ENCODE data around the gene EVA1A.

The EVA1A gene, protein sequence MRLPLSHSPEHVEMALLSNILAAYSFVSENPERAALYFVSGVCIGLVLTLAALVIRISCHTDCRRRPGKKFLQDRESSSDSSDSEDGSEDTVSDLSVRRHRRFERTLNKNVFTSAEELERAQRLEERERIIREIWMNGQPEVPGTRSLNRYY

DNA sequence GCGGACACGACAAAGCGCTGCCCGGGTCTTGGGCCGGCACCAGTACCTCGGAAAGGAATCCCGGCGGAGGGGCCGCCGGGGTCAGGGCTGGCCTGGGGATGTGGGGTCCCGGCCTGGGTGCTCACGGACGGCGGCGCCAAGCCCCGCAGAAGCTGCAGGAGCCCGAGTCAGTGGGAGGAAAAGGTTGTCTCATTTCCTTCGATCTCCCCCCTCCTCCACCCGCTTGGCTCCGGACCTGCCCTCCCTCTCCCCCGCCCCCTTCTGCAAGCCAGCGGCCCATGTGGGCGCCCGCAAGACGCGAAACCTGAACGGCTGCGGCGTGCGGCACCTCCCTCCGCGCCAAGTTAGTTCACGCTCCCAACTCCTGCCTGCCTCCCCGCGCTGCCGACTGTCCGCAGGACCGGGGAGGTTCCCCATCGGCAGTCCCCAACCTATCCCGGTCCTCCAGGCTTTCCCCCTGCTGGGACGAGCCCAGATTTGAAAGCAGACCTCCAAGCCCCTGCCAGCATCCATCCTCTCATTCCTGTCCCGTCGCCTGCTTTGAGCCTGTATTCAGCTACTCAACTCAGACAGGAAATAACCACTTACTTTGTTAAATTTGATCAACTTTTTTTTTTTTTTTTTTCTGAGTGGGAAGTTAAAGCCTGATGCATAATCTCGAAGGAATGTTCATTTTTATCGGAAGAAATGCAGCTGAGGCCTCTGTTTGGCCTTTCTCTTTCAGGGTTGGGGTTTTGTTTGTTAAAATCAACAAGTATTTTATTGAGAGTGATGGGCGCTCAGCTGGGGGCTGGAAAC, at the start of gene EVA1A:
Gene EVA1A (minus strand): TSS at position 172 of the 798 bp plus-strand sequence. CDS start 42,799 bp downstream, outside the sequence.
- in situ Hi-C loops (cut with MboI; ENCODE audit: low sequenced_read_pairs), result no loop called here

DNA sequence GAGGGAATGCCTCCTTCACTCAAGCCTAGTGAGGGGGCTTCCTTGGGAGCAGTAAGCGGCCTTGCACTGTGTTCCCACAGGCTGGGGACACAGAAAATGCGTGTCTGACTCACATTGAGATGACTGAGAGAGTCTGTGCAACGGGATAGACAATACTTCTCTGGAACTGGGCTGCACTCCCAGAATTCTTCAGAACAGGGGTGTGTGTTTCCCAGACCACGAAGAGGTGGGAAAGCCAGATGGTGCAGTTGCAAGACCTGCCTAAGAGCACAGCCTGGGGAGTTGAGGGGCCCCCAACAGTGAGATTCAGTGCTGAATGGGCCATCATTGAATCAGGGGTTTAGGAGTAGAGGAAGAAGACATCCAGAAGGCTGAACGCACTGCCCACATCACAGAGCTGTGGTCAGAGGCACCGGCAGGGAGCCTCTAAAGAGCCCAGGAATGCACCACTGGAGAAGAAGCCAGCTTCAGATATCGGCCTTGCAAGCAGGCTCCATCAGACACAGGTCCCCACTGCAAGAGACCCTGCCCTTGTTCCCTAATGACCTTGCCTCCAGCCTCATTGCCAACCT, 49.3 kb upstream of the EVA1A start:
- in situ Hi-C loops (cut with MboI; ENCODE audit: low sequenced_read_pairs), result loop anchor here (25.0 kb wide), 1 partner anchor 698 kb away; no protein-coding TSS in a partner anchor

DNA sequence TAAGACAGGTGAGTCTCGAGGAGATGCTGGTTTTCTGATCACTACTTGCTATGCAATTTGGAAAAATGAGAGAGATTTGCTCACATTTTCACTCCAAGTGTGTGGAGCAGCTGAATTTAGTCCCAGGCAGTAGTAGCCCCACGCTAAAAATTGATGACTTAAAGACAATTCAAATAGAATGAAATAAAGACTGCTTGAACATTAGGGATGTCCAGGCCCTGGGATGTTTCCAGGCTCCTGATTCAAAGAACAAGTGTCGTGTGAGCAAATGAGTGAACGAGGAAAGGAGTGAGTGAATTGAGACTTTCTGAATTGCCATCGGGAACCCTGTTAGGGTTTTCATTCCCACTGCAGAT, 48.6 kb upstream of the EVA1A start:
- in situ Hi-C loops (cut with MboI; ENCODE audit: low sequenced_read_pairs), result loop anchor here (25.0 kb wide), 1 partner anchor 697 kb away; no protein-coding TSS in a partner anchor

DNA sequence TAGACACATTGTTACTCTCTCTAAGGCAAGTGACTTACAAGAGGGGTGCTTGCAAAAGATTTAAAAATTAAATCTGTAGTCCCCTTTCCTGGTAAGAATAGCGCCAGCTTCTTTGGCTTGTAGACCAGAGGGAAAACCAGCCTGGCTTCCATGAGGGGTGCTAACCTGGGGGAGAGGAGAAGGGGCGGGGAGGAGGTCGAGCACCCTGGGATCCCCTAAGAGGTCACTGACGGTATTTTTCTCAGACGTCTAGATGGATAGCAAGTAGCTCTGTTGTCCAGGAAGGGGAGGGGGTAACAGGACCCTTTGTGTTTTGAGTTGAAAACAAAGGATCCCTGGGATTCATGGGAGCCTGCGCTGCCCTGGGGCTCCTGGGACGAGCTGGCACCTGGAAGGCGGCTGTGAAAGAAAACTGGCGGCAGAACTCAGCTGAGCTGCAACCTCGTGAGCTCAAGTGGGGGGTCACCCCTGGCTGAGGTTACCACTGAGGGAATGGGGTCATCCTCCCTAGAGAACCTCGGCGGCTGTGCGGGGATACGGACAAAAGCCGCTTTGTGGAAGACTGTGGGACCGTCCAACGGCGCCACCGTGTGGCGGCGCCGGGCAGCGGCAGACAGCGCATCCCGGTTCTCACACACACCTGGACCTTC, 48.1 kb upstream of the EVA1A start:
- in situ Hi-C loops (cut with MboI; ENCODE audit: low sequenced_read_pairs), result loop anchor here (25.0 kb wide), 1 partner anchor 697 kb away; no protein-coding TSS in a partner anchor

DNA sequence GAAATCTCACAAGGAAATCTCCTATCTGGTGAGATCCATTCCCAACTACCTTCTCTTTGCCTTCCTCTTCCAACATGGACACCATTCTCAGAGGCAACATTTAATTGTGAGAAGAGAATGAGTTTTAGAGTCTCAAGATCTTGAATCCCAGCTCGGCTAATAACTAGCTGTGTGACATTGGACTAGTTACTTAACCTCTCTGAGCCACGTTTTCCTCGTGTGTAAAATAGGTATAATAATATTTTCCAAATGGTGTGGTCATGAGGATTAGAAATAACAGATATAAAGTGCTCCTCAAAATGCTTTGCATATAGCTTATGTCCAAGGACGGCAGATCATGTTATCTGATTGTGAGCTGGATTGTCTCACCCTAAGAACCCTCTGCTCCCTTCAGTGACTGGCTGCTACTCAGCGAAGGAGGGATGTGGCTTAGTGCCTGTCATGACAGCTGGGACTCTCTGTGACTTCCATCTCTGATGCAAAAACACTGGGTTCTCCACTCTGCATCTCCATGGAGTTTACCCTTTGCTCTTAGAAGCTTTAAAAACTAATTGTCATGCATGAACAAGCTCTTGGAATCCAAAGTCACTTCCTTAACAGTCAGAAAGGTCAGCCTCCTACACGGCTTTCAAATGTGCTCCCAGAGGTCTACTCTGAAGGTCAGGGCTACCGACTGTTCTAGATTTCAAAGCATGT, 47.4 kb upstream of the EVA1A start:
- in situ Hi-C loops (cut with MboI; ENCODE audit: low sequenced_read_pairs), result loop anchor here (25.0 kb wide), 1 partner anchor 696 kb away; no protein-coding TSS in a partner anchor

DNA sequence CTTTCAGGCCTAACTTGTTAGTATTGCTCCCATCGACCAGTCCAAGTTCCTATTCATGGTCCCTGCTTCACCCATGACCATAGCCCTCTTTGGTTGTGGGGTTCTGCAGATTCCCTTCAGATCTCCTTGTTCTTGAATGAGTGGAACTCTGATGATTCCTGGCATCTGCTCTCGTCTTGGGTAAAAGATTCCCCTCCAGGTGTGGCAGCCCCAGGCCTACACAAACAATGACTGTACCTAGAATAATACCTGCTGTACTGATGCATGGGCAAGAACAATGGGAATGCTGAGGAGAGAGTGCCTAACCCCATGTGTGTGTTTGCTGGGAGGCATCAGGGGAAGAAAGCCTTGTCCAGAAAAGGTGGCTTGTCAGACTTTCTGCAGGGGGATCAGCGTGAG, 46.7 kb upstream of the EVA1A start:
- in situ Hi-C loops (cut with MboI; ENCODE audit: low sequenced_read_pairs), result loop anchor here (25.0 kb wide), 1 partner anchor 695 kb away; no protein-coding TSS in a partner anchor

DNA sequence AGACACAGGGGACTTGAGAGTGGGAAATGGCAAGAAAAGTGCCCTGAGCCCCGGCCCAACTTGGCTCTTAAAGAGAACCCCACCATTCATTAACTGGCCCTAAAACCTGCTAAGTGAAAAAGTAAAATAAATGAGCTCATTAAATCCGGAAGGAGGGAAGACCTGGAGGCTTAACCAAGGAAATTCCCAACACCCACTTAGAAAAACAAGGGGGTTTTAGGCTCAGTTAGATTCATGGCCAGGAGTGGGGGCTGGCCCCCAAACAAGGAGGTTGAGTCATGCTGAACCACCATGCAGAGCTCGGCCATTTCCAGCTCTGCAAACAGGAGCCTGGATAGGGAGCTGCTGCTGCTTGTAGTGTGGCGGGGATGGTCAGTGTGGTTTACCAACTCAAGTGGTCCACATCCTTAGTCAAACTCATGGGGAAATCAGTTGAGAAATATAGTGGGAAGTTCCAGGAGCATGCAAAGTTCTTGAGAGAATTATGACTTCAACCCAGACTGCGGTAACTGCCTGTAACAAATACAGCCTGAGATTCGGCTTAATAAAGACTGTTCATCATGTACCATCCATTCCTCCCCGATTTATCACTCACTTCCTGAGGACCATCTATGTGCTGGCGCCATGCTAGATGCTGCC, 46.1 kb upstream of the EVA1A start:
- in situ Hi-C loops (cut with MboI; ENCODE audit: low sequenced_read_pairs), result loop anchor here (25.0 kb wide), 1 partner anchor 695 kb away; no protein-coding TSS in a partner anchor

DNA sequence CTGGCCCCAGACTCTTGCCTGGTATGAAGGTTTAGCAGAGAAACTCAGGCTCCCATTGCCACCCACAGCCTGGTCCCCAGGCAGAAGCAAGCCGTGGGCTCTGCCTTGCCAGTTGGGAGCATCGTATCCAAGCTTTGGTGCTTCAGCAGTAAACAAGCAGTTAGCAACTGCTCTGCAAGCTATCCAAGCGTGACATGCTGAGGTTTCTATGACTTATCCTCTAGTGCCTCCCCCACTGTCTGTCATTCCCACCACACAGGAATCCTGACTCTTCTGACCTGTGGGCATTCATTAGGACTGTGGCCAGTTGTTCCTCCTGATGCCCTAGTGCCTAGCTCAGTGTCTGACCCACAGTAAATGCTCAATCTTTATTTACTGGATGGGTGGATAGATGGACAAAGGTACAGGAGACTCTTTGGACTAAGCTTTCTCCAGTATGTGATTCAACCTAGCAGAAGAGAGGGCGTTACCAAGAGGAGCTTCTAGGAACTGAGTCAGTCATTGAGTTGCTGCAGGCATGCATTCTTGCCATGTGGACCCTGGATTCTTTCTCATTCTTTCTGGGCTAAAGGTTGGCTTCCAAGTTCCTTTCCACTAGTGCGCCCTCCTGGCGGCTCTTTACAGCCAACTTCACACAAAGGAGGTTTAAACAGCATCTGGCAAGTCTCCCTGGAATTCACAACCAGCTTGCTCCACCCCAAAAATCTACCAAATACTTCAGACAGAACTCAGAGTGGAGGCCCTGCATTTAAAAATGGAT, 45.2 kb upstream of the EVA1A start:
- in situ Hi-C loops (cut with MboI; ENCODE audit: low sequenced_read_pairs), result loop anchor here (25.0 kb wide), 1 partner anchor 694 kb away; no protein-coding TSS in a partner anchor

DNA sequence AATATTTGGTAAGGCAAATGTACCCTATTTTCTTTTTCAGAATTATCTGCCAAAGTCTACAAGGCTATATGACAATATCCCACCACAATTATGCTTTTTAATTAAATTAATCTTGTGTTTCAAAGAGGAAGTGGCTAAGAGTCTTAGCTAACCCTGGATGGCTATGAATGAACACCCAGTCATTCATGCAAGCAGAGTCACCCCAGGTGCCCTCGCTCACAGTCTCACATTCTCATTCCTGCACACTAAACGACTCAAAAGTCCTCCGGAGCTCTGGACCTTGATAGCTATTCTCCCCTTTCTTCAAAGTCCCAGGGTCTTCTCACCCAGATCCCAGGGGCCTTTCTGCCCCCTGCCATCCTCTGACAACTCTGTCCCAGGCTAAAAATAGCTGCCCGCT, 43.7 kb upstream of the EVA1A start:
- in situ Hi-C loops (cut with MboI; ENCODE audit: low sequenced_read_pairs), result loop anchor here (25.0 kb wide), 1 partner anchor 692 kb away; no protein-coding TSS in a partner anchor

DNA sequence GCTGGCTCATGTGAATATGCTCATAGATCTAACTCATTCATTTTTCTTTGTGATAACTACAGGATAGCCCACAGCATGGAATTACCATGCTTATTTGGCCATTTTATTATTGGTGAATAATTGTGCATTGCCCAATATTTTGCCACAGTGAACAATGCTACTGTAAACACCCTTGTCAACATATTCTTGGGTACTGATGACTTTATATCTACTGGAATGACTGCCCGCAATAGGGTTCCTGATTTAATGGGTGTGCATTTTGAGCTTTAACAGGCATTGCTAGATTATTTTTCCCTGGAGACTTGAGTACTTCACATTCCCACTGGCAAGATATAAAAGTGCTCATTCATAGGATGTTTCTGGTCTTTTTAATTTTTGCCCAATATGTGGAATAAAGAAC, 42.7 kb upstream of the EVA1A start:
- in situ Hi-C loops (cut with MboI; ENCODE audit: low sequenced_read_pairs), result loop anchor here (25.0 kb wide), 1 partner anchor 691 kb away; no protein-coding TSS in a partner anchor

DNA sequence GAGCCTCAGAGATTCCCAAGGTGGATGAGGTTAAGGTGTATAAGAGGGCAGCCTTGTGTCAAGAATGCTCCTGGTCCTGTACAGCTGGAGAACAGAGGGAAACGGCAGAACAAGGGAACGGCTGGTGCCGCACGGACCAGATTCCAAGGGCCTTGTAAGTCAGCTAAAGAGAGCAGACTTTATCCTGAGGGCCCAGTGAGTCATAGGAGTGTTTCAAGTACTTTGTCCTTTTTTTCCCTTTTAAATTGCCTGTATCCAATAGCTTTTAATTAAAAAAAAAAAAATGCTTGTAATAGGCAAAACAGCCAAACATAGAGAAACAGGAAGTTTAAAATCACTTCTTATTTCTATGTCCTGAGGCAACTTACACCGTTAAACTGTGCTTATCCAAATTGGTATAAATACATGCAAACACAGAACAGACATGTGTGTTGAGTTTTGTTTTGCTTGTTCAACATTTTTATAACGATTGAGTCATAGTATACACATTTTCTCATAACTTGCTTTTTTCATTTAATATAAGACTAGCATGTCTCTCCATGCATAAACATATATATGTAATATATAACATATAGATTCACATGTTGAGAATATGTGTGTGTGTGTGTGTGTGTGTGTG, 42.1 kb upstream of the EVA1A start:
- in situ Hi-C loops (cut with MboI; ENCODE audit: low sequenced_read_pairs), result loop anchor here (25.0 kb wide), 1 partner anchor 691 kb away; no protein-coding TSS in a partner anchor

DNA sequence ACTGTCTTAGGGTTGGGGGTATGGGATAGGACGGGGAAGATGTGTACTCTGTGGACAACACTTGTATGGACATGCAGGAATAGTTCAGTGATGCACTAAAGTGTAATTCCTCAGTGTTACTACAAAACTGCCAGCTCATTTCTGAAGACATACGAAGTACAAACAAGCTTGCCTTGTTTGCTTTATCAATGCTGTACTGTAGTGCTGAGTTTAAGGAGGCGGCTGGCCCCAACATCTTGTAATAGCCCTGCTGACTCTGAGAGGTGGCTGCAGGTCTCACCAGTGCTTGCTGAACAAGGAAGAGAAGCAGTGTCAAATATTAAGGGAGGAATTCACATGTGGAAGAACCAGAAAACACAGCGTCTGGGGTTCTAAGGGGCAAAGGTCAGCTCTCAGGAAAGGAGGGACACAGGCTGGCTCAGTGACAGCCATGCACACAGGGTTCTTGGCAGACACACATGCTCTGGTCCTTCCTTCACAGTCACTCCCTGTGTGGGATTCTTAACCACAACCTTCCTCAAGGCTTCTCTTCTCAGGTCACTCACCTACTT, 39.8 kb upstream of the EVA1A start:
- in situ Hi-C loops (cut with MboI; ENCODE audit: low sequenced_read_pairs), result loop anchor here (25.0 kb wide), 1 partner anchor 688 kb away; no protein-coding TSS in a partner anchor

DNA sequence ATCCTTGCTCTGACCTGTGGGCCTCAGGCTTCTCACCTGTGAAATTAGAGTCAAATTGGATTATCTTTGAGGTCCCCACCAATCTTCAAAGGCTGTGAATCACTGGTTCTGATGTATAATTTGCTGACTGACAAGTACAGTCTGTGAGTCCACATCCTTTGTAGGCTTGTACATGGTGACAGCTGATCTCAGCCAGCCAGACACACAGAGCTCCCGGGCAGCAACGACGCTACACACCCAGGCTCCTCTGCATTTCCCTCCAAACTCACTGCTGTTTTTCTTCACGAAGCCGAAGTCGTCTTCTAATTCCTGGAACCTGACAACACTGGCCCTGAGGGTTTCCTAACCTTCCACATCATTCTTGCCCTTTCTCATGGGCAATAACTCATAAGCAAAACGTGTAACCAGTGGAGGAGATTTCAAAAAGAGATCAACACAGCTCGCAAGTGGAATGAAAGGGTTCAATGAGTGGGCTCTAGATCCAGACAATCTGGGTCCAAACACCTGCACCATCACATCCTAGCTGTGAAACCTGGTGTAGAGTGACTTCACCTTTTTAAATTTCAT, 37.9 kb upstream of the EVA1A start:
- in situ Hi-C loops (cut with MboI; ENCODE audit: low sequenced_read_pairs), result no loop called here

DNA sequence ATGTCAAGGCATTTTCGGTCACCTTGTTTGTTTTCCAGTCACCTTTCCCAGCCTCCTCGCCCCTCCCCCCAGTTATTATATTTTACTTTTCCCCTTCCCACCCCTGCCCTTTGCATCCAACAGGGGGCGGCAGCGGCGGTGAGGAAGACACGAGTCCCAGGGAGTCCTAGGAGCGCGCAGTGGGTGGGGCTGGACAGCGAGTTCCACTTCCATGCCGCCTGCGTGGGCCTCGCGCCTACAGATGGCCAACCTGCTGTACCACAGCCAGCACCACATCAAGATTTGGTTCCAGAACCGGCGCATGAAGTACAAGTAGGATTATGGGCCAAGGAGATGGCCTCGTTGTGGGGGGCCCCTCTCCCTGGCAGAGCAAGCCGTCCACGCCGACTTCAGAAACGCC, 37.2 kb upstream of the EVA1A start:
- in situ Hi-C loops (cut with MboI; ENCODE audit: low sequenced_read_pairs), result no loop called here

DNA sequence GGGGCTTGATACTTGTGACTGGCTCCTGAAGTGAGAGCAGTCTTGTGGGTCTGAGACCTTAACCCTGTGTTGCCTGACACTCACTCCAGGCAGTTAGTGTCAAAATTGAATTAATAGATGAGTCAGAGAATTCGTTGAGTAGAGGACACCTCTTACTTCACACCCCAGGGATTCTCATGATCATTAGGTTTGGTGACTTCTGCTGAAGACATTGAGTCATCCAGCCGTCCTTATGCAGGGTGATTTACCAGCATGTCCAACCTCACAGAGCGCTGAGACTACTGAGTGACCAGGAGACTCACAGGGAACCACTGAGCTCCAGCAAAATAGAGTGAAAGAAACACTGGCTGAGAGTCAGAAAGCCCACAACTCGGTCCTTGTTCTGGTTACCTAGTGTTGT, 36.0 kb upstream of the EVA1A start:
- in situ Hi-C loops (cut with MboI; ENCODE audit: low sequenced_read_pairs), result no loop called here

DNA sequence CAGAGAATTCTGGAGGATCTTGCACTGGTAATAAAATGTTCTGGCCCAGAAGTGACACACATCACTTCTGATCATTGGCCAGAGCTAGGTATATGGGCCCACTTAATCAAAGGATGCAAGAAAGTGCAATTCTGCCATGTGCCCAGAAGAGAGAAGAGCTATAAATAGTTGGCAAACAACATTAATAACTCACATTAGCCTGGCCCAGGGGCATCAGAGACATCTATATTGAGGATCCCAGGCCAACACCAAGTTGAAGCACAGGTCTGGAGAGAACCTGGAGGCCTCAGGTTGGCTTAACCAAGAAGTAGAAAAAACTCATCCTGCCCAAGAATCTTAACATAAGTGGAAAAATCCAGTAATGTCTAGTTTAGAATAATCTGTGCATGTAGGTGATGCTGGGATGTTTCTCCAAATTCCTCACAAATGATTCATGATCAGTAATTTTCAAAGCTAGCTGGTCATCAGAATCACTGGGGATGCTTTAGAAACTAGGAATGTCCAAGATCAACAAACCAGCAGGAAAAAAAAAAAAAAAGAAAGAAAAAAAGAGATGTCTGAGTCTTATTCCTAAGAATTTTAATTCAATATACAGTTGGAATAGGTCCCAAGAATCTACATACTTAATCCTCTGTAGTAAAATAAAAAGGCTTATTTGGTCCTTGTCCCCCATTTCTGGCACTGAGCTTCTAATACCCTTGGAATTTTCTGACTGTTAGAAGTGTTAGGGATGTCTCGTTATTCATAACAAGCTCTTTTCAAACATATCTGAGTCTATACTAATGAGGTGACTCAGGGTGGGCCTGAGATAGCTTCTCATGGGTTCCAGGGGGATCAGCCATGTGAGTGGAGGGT, 35.0 kb upstream of the EVA1A start:
- in situ Hi-C loops (cut with MboI; ENCODE audit: low sequenced_read_pairs), result no loop called here

DNA sequence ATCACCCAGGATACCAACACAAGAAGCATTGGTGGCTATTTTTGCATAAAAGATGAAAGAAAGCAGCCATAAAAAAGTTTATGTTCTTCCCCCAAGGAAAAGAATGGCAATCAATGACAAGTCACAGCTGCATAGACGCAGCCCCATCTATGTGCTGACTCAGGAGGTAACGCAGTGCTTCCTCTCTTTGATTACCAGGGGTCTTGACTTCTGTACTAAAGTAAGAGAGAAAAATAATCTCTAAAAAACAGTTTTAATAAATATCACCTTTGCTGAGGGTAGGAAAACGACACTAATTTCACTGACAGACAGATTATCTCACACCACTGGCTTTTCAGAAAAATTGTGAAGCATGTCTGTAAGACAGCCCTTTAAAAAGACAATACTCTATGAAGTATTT, 33.9 kb upstream of the EVA1A start:
- in situ Hi-C loops (cut with MboI; ENCODE audit: low sequenced_read_pairs), result no loop called here

Data from HL-60/S4 treated with retinoic acid at 250 ng/mL for 4 days and 3 days (cell line).